NCI-H1694 (cell line): ENCODE measurements around the gene C16orf74.

Source experiments
- DNase-seq: peaks from one replicate; lab custom pipeline; 2025; lab: John Stamatoyannopoulos, UW

The C16orf74 gene

GRCh38 chr16:85774136-85774535 lies 23.2 kb upstream of the C16orf74 start:
- no peak for DNase-seq

- DNase-seq, result no peak
These were observed 22.1 kb upstream of the C16orf74 start for GRCh38 chr16:85773044-85773443.

GRCh38 chr16:85770741-85771140 lies 19.8 kb upstream of the C16orf74 start:
- no peak for DNase-seq

GRCh38 chr16:85768199-85768598 lies 17.3 kb upstream of the C16orf74 start:
- no peak for DNase-seq

- DNase-seq, result no peak
These were observed 16.6 kb upstream of the C16orf74 start for GRCh38 chr16:85767531-85767930.

GRCh38 chr16:85765767-85766166 lies 14.9 kb upstream of the C16orf74 start:
- DNase-seq, result no peak

- DNase-seq, result no peak
These were observed 14.3 kb upstream of the C16orf74 start for GRCh38 chr16:85765211-85765610.

GRCh38 chr16:85763616-85764015 lies 12.7 kb upstream of the C16orf74 start:
- DNase-seq, result no peak

GRCh38 chr16:85762970-85763369 lies 12.1 kb upstream of the C16orf74 start:
- DNase-seq, result no peak

GRCh38 chr16:85761861-85762260 lies 11.0 kb upstream of the C16orf74 start:
- no peak for DNase-seq

GRCh38 chr16:85759631-85760419 lies 8.9 kb upstream of the C16orf74 start:
- DNase-seq, result no peak

GRCh38 chr16:85759136-85759535 lies 8.2 kb upstream of the C16orf74 start:
- DNase-seq, result no peak

- no peak for DNase-seq
These were observed 6.5 kb upstream of the C16orf74 start for GRCh38 chr16:85757341-85757822.

- DNase-seq, result no peak
These were observed 5.3 kb upstream of the C16orf74 start for GRCh38 chr16:85755929-85756768.

GRCh38 chr16:85754413-85754812 lies 3.5 kb upstream of the C16orf74 start:
- DNase-seq, result no peak

GRCh38 chr16:85753976-85754375 lies 3.1 kb upstream of the C16orf74 start:
- DNase-seq, result no peak

- no peak for DNase-seq
These were observed 2.7 kb upstream of the C16orf74 start for GRCh38 chr16:85753559-85753958.

GRCh38 chr16:85752511-85753420 lies 1.9 kb upstream of the C16orf74 start:
- DNase-seq, result no peak

- no peak for DNase-seq
These were observed 1.0 kb upstream of the C16orf74 start for GRCh38 chr16:85751698-85752501.

- DNase-seq, result no peak
These were observed 610 bp downstream of the C16orf74 start for GRCh38 chr16:85750146-85750826.

GRCh38 chr16:85749771-85750145 lies 1.1 kb downstream of the C16orf74 start:
- no peak for DNase-seq
